HepG2 (cell line): Measurements from ENCODE around the gene KREMEN1. TPM values are rescaled to one million over a fixed set of nuclear protein-coding genes. Genes with fewer than 3 reads are reported as not detected.

Experiments
- ATAC-seq: fragments of 200-7000 bp; cut with Tn5 transposase; 3 replicates; pipeline ENCODE4 v1.9.1; 2020; ENCODE audit warnings: mild to moderate bottlenecking, moderate library complexity
- BruUV-seq: library from RNA; stranded (reverse); fragments of 400-500 nt; replicated peaks from 2 replicates; lab custom pipeline; 2021; lab: Mats Ljungman, UMichigan
- CTCF ChIA-PET: fragments of 300-600 bp; formaldehyde crosslinking; extraction: SDS; loops from one replicate; lab custom pipeline; 2021; ENCODE audit warnings: low total read pairs, inconsistent platforms, low intra/inter-chr PET ratio; lab: Yijun Ruan, JAX
- POLR2A ChIA-PET: fragments of 350-600 bp; sonication (Branson Sonifier 250); formaldehyde crosslinking; loops from one replicate; lab custom pipeline; 2020; ENCODE audit warnings: antibody characterized with exemption, inconsistent platforms; lab: Yijun Ruan, JAX
- DNase-seq: peaks from one replicate; pipeline ENCODE4 v3.0.0-alpha.2; 2015; ENCODE audit warnings: low spot score
- FAIRE-seq: peaks from 3 replicates; lab custom pipeline; 2011; peaks lifted over from hg19 to GRCh38; lab: Jason Lieb, UNC
- H2AFZ ChIP-seq: one replicate; pipeline ENCODE4 v1.6.1; 2011; ENCODE audit warnings: low read length, inconsistent platforms
- H3K27ac ChIP-seq: fragments of 300-600 bp; 3 replicates; pipeline ENCODE4 v1.8.0; 2011; ENCODE audit warnings: mixed run types, mild to moderate bottlenecking, mixed read lengths, low read length, inconsistent platforms; ENCODE audit not compliant: insufficient read depth; ENCODE audit errors: extremely low read length
- H3K27me3 ChIP-seq, 2 experiments: fragments of 200-600 bp in 1 of 2; 2 replicates in 1 of 2; 3 replicates in 1 of 2; pipeline versions ENCODE4 v1.6.0 to v1.8.0; 2011; ENCODE audit warnings: low read length in 2 of 2, mild to moderate bottlenecking in 2 of 2, moderate library complexity in 2 of 2, inconsistent platforms in 1 of 2; ENCODE audit not compliant: insufficient read depth in 2 of 2, control insufficient read depth in 1 of 2
- H3K36me3 ChIP-seq, 2 experiments: fragments of 200-600 bp in 1 of 2; replicated peaks in 1 of 2; 2 replicates in 1 of 2; 3 replicates in 1 of 2; pipeline versions ENCODE4 v1.5.1 to v1.8.0; 2011; ENCODE audit warnings: low read length in 2 of 2, inconsistent platforms in 1 of 2; ENCODE audit not compliant: insufficient read depth in 2 of 2, control insufficient read depth in 1 of 2
- H3K4me1 ChIP-seq: 2 replicates; pipeline ENCODE4 v1.5.1; 2012; ENCODE audit warnings: low read length, inconsistent platforms; ENCODE audit not compliant: insufficient read depth
- H3K4me2 ChIP-seq: 2 replicates; pipeline ENCODE4 v1.6.0; 2011; ENCODE audit warnings: low read depth, low read length, inconsistent platforms
- H3K4me3 ChIP-seq, 3 experiments: fragments of 200-600 bp in 1 of 3; sonication (generic), shearing (Covaris generic) in 1 of 3; replicated peaks in 1 of 3; 2 replicates each; pipeline ENCODE4 v1.5.1; 2011 to 2016; ENCODE audit warnings: low read length in 3 of 3, inconsistent platforms in 2 of 3, low read depth in 2 of 3, mild to moderate bottlenecking in 2 of 3, control low read depth in 1 of 3, mixed read lengths in 1 of 3; ENCODE audit not compliant: insufficient read depth in 1 of 3
- H3K79me2 ChIP-seq: one replicate; pipeline ENCODE4 v1.6.1; 2011; ENCODE audit warnings: low read length, inconsistent platforms; ENCODE audit not compliant: insufficient read depth
- H3K9ac ChIP-seq: 2 replicates; pipeline ENCODE4 v1.6.0; 2011; ENCODE audit warnings: mild to moderate bottlenecking, low read depth, low read length, inconsistent platforms; ENCODE audit not compliant: insufficient read depth
- H3K9me3 ChIP-seq: 2 replicates; pipeline ENCODE4 v1.5.1; 2012; ENCODE audit warnings: mild to moderate bottlenecking, low read length
- H4K20me1 ChIP-seq: 2 replicates; pipeline ENCODE4 v1.6.0; 2011; ENCODE audit warnings: inconsistent platforms, mild to moderate bottlenecking, low read length, moderate library complexity; ENCODE audit not compliant: insufficient read depth
- KAT8 ChIP-seq: IDR thresholded peaks from 2 replicates; pipeline ENCODE4 v1.6.1; 2016; ENCODE audit warnings: missing genetic modification reagents, missing compliant biosample characterization
- MAX ChIP-seq: IDR thresholded peaks from 2 replicates; pipeline ENCODE4 v1.6.1; 2012; ENCODE audit warnings: inconsistent platforms
- SMARCE1 ChIP-seq: fragments of 450-650 bp; IDR thresholded peaks from 2 replicates; pipeline ENCODE4 v1.6.1; 2017; ENCODE audit warnings: borderline replicate concordance
- ZNF354B ChIP-seq: sonication (generic); formaldehyde crosslinking; IDR thresholded peaks from 2 replicates; pipeline ENCODE4 v1.8.0; 2022; ENCODE audit warnings: mild to moderate bottlenecking, missing genetic modification reagents
- ZNF720 ChIP-seq: sonication (generic); formaldehyde crosslinking; IDR thresholded peaks from 2 replicates; pipeline ENCODE4 v1.4.0; 2020; ENCODE audit warnings: missing genetic modification reagents
- ZNF782 ChIP-seq: sonication (generic); formaldehyde crosslinking; IDR thresholded peaks from 2 replicates; pipeline ENCODE4 v1.4.0; 2020; ENCODE audit warnings: missing genetic modification reagents, mild to moderate bottlenecking, borderline replicate concordance
- ZSCAN9 ChIP-seq: IDR thresholded peaks from 2 replicates; pipeline ENCODE4 v1.6.1; 2016; ENCODE audit warnings: borderline replicate concordance
- WGBS: methylation state at CpG from one replicate; pipeline ENCODE4 v1.1.6; 2017; ENCODE audit warnings: low lambda C conversion rate; 5-methylcytosine and 5-hydroxymethylcytosine counted together
- in situ Hi-C: cut with HindIII; loops from 2 replicates; pipeline ENCODE4 v1.10.0; 2017; ENCODE audit warnings: low pct_unique_long_range_greater_than_20kb; ENCODE audit not compliant: extremely low pct_ligation_motif_present
- intact Hi-C: fragments of 100-400 bp; cut with micrococcal nuclease; formaldehyde crosslinking; loops from one replicate; pipeline ENCODE4 v1.10.0; 2022; ENCODE audit not compliant: unreplicated experiment
- polyA plus RNA-seq, 8 experiments: library from polyadenylated mRNA; depleted of rRNA in 3 of 8; stranded (reverse) in 7 of 8; unstranded in 1 of 8; fragments of >200 nt; fragmentation: Illumina TruSeq in 4 of 8; extraction: Trizol in 4 of 8; gene quantifications; 2 replicates each; pipeline versions ENCODE4 v1.2.1 to v1.2.3, GENCODE V29; 2011 to 2016; ENCODE audit warnings: low read depth in 4 of 8, missing spikeins in 1 of 8, mixed read lengths in 1 of 8; ENCODE audit not compliant: insufficient read depth in 1 of 8
- total RNA-seq, 5 experiments: library from RNA; depleted of rRNA; stranded (reverse); fragments of >200 nt; fragmentation: Illumina TruSeq; extraction: Trizol; gene quantifications; 2 replicates each; pipeline ENCODE4 v1.2.3, GENCODE V29; 2016; ENCODE audit warnings: low read depth in 1 of 5
- TF ChIP-seq, protein P1 (sequence below): sonication (generic); formaldehyde crosslinking; IDR thresholded peaks from 2 replicates; pipeline ENCODE4 v1.8.1; 2023; ENCODE audit warnings: mild to moderate bottlenecking, missing genetic modification reagents
- TF ChIP-seq, protein P2 (sequence below): sonication (generic); formaldehyde crosslinking; IDR thresholded peaks from 2 replicates; pipeline ENCODE4 v1.5.1; 2020; ENCODE audit warnings: mild to moderate bottlenecking, missing genetic modification reagents

The KREMEN1 gene
- total and polyA plus RNA-seq, 2 of the 13 experiments (the other 11 are each of a cell fraction or from before 2014, with no cell fraction given): 9.8 to 13.8 TPM

- no TSS peak for BruUV-seq
- CTCF ChIA-PET: no interaction called here
- 95% methylated on average over 3 of the region's 3 CpGs for WGBS
Observed at GRCh38 chr22:29088809-29089208, 16.0 kb downstream of the KREMEN1 start.

GRCh38 chr22:29089507-29089906, 16.7 kb downstream of the KREMEN1 start:
- no TSS peak for BruUV-seq
- ATAC-seq (no peak), FAIRE-seq (no peak), DNase-seq (no peak)
- POLR2A ChIA-PET: no interaction called here
- CTCF ChIA-PET: no interaction called here
- in situ Hi-C loops (no loop called here), intact Hi-C loops (no loop called here)
- no peak overlapping the region for H2AFZ ChIP-seq
- H3K36me3 ChIP-seq: no peaks in the 10 kb centered on the region
- no peak overlapping the region for H3K9ac ChIP-seq
- no peak overlapping the region for H3K4me3 ChIP-seq
- H3K9me3 ChIP-seq: no peaks in the 10 kb centered on the region
- H4K20me1 ChIP-seq: peaks cover 4% of the 10 kb centered on the region; the same call in 1 of the 2 replicates
- H3K27ac ChIP-seq: no peak overlapping the region
- WGBS: 85% methylated on average over 3 of the region's 3 CpGs
- TF ChIP-seq ZNF782 (CRISPR knock-in tag) (no peak), SMARCE1 (no peak), ZNF720 (CRISPR knock-in tag) (no peak), MAX (no peak), ZNF354B (CRISPR knock-in tag) (no peak)
- TF ChIP-seq, protein P1, sequence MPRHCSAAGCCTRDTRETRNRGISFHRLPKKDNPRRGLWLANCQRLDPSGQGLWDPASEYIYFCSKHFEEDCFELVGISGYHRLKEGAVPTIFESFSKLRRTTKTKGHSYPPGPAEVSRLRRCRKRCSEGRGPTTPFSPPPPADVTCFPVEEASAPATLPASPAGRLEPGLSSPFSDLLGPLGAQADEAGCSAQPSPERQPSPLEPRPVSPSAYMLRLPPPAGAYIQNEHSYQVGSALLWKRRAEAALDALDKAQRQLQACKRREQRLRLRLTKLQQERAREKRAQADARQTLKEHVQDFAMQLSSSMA (CRISPR knock-in tag): no peak
- no peaks in the 10 kb centered on the region for H3K27me3 ChIP-seq
- H3K4me1 ChIP-seq: peaks cover 26% of the 10 kb centered on the region
- H3K79me2 ChIP-seq: no peaks in the 10 kb centered on the region
- H3K4me2 ChIP-seq: no peak overlapping the region

More at GRCh38 chr22:29088809-29089208, 16.0 kb downstream of the KREMEN1 start:
- intact Hi-C loops (no loop called here), in situ Hi-C loops (no loop called here)
- FAIRE-seq (no peak), ATAC-seq (no peak), DNase-seq (no peak)
- Histone ChIP-seq H3K27ac (no peak overlapping the region), H3K36me3 (no peaks in the 10 kb centered on the region), H3K79me2 (no peaks in the 10 kb centered on the region), H3K9ac (no peak overlapping the region), H3K4me3 (no peak overlapping the region), H3K4me2 (no peak overlapping the region), H4K20me1 (peaks cover 2% of the 10 kb centered on the region; the same call in 1 of the 2 replicates), H3K27me3 (no peaks in the 10 kb centered on the region), H2AFZ (no peak overlapping the region), H3K9me3 (no peaks in the 10 kb centered on the region), H3K4me1 (peaks cover 22% of the 10 kb centered on the region)
- POLR2A ChIA-PET: no interaction called here
- TF ChIP-seq ZSCAN9 (CRISPR knock-in tag): no peak
- TF ChIP-seq KAT8: no peak
- TF ChIP-seq, protein P2, sequence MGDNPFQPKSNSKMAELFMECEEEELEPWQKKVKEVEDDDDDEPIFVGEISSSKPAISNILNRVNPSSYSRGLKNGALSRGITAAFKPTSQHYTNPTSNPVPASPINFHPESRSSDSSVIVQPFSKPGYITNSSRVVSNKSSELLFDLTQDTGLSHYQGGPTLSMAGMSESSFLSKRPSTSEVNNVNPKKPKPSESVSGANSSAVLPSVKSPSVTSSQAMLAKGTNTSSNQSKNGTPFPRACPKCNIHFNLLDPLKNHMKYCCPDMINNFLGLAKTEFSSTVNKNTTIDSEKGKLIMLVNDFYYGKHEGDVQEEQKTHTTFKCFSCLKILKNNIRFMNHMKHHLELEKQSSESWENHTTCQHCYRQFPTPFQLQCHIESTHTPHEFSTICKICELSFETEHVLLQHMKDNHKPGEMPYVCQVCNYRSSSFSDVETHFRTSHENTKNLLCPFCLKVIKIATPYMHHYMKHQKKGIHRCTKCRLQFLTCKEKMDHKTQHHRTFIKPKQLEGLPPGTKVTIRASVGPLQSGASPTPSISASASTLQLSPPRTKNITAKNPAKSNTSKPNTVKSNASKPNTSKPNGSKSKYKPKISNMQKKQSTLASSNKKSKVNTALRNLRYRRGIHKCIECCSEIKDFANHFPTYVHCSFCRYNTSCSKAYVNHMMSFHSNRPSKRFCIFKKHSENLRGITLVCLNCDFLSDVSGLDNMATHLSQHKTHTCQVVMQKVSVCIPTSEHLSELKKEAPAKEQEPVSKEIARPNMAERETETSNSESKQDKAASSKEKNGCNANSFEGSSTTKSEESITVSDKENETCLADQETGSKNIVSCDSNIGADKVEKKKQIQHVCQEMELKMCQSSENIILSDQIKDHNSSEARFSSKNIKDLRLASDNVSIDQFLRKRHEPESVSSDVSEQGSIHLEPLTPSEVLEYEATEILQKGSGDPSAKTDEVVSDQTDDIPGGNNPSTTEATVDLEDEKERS: no peak
